Tongue (tissue), 2 donors: Measurements from ENCODE around the gene PPARG. TPM values are rescaled to one million over a fixed set of nuclear protein-coding genes. Genes with fewer than 3 reads are reported as not detected.
A peak's percentile ranks its signal among the peaks of the same experiment; 100 is the strongest.
"Not testable (repeated sequence)": the region's sequence is repeated elsewhere in the genome, so short reads cannot be mapped to it uniquely, and the experiment has no call there.

Source experiments
- DNase-seq: peaks from one replicate; pipeline ENCODE4 v3.0.0-alpha.2; 2015
- total RNA-seq: library from RNA; depleted of rRNA; stranded (reverse); fragments of >200 nt; gene quantifications from one replicate; pipeline ENCODE4 v1.2.3, GENCODE V29; 2014

Gene PPARG
- total RNA-seq, 1 donor from 2014 or later = 8.2 TPM

DNA sequence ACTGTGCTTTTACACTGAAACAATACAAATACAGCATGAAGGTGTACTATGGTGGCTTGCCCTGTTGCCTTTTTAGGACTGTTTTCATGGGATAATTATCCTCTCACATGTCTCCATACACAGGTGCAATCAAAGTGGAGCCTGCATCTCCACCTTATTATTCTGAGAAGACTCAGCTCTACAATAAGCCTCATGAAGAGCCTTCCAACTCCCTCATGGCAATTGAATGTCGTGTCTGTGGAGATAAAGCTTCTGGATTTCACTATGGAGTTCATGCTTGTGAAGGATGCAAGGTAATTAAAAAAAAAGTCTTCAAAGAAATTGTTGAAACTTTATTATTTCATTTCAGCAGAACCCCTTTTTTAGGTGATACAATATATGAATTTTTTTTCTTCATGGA is 92.3 kb downstream of the PPARG start:
- no peak for DNase-seq

DNA sequence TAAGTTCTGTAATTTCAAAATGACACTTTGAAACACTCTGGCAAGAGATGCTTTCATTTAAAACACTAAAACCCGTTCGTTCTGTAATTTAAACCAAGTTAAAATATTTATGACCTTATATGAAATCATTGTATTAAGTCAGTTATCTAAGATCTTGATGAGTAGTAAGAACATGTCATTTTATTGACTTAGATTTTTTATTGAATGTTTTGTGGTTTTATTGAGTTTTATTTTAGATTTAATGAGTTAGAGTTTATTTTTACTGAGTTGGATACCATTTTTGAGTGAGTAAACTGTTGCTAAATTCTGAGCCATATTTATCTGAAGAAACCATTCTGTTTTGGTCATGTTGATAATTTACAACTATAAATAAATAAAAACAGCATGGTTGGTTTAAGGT is 94.3 kb downstream of the PPARG start:
- DNase-seq = no peak

DNA sequence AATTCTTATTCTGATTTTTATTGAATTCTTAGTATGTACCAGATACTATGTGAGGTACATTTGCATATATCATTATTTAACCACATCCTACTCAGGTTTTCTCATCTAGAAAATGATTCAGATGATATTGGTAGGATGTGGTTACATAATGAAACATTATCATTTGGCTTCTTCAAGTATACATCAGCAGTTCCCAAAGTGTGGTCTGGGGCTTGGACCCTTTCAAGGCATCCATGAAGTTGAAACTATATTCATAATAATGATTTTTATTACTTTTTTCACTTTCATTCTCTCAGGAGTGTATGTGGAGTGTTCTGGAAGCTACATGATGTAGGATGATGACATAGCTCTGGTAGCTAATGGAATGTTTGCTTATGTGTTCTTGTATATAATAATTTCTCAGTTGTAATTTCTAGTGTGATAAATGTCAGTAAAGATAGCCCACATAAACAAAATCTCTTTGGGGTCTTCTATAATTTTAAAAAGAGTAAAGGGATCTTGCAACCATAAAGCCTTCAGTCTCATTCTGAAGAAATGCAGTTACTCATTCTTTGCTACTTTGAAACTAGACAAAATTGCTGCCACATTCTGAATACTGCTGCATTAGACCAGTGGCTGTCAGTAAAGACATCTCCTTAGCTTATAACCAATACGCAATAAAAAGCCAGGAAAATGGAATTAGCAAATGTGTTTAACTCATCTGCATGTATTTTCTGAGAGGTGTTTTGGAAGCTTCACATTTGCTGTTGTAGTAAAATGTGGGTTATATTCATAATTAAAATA is 95.8 kb downstream of the PPARG start:
- DNase-seq = no peak

DNA sequence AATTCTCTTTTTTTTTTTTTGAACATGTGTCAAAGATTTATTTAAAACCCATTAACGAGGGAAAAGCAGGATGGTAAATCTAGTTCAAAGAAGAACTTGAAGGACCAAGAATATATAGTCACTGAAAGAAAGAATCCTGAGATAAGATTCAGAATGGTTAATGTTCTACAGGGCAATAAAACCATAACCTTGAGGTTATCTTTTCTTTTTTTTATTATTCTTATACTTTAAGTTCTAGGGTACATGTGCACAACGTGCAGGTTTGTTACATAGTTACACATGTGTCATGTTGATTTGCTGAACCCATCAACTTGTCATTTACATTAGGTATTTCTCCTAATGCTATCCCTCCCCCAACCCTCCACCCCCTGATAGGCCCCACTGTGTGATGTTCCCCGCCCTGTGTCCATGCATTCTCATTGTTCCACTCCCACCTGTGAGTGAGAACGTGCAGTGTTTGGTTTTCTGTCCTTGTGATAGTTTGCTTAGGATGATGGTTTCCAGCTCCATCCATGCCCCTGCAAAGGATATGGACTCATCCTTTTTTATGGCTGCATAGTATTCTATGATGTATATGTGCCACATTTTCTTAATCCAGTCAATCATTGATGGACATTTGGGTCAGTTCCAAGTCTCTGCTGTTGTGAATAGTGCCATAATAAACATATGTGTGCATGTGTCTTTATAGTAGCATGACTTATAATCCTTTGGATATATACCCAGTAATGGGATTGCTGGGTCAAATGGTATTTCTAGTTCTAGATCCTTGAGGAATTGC is 97.8 kb downstream of the PPARG start:
- DNase-seq = not testable (repeated sequence)

DNA sequence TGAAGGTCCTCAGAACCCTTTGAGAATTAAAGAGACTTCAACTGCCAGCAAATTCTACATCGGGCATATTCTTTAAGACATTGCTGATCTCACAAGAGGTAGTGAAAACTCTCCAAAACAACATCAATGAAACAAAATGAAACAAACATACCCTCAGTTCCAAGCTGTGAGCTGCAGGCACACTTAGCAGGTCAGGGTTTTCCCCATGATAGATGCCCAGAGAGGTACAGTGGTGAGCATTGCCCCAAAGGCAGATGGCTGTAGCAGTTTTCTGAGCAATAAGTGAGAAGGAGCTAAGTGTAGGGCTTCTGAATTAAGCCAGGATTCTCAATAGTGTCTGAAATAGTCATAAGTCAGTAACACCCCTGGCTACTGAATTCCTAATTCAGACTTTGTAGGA is 99.3 kb downstream of the PPARG start:
- no peak for DNase-seq

DNA sequence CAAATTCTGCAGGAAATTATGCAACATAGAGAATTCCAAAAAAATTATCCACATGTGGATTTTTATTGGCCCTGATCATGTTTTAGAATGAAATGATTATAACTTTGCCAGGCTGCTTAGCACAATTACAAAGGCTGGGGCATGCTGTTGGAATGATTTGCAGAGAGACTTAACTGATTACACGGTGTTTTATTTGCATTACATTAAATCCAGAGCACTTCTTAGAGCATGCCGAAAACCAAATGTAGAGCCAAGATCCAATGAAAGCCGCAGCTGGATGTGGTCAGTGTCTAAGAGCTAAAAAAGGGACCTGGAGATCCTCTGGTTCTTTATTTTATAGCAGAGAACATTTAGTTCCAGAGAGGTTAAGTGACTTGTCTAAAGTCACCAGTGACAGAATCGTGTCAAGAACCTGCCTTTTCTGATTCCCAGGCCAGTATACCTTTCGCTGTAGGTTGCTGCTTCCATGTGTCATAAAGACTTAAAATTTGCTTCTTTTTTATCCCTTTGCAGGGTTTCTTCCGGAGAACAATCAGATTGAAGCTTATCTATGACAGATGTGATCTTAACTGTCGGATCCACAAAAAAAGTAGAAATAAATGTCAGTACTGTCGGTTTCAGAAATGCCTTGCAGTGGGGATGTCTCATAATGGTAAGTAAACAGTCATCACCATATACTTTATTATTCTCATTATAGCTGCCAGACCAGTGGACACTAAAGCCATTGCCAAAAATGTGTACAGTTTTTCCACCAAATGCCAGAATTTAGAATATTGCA is 103.4 kb downstream of the PPARG start:
- DNase-seq = peak; percentile 87

DNA sequence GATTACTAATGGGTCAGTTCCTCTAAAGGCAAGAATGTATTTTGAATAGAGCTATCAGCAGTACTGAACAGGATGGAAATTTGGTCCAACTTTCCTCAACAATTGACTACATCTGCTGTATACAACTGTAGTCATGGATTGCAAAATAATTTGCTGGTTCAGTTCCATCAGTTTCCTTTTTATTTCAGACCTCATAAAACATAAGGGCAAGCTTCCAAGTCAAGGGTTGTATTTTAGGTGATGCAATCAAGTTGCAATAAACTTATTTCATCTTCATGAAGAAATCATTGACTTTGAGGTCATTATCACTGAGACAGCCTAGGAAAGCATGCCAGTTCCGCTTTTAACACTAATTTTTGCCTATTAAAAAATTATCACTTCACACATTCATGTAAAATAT is 105.0 kb downstream of the PPARG start:
- DNase-seq = peak; percentile 36

DNA sequence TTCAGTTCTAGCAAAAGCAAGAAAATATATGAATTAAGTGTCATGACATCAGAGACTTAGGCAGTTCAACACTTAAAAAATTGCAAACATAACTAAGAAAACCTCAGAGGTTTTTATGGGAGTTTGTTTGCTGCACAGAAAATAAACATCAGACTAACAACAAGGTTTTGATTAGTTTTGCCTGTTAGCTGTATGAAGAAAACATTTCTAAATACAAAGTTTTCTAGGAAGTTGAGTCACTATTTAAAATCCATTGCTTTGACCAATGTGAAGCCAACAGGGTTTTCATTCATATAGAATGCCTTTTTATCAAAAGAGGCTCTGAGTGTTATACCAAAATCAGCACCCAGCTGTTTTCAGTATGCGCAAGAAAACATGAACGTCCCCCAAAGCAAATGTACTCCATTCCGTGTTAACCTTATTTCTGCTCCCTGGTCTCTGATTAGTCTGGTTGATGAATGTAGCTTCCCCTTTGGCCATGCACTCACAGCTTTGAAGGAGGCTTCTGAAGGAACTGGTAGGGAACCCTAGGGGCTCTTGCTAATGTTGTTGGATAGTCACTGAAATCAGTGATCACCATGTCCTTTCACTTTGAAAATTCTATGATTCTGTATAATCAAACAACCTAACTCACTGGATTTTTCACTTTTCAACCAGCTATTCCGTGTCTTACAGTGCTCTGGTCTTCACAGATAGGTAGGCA is 105.8 kb downstream of the PPARG start:
- DNase-seq = no peak

DNA sequence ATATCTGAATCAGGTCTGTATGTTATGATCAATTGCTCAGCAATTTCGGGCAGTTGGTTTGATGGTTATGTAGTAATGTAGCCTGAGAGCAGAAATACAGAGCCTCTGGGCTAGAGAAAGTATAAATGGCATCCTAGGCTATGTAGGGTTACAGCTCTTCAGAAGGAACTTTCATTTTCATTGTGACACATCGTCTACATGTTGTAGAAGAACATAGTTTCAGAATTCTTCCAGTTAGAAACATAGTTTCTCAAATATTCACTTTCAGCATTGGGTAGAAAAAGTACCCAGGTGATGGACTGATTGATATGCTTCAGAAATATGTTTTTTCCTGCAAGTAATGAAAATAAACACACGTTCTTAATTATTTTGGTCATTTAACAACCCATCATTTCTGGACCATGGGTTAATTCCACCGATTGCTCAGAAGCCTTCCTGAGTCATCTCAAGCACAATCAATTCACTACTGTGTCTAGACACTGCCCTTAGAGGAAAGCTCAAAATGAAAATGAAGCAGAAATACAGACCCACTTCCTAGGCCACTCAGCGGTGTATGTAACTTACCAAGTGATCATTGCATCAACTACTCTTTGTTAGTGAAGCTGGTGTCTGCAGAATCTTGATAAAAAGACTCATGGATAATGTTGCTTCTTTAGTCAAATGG is 106.6 kb downstream of the PPARG start:
- DNase-seq = no peak

DNA sequence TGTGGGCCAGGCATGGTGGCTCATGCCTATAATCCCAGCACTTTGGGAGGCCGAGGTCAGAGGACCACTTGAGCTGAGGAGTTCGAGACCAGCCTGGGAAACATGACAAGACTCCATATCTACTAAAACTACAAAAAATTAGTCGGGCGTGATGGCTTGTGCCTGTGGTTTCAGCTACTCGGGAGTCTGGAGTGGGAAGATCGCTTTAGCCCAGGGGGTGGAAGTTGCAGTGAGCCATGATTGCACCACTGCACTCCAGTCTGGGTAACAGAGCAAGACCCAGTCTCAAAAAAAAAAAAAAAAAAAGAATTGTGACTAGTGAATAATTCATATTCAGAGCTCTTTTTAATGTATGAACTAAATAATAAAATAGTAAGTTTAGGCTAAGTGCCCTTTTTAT is 107.6 kb downstream of the PPARG start:
- no peak for DNase-seq

DNA sequence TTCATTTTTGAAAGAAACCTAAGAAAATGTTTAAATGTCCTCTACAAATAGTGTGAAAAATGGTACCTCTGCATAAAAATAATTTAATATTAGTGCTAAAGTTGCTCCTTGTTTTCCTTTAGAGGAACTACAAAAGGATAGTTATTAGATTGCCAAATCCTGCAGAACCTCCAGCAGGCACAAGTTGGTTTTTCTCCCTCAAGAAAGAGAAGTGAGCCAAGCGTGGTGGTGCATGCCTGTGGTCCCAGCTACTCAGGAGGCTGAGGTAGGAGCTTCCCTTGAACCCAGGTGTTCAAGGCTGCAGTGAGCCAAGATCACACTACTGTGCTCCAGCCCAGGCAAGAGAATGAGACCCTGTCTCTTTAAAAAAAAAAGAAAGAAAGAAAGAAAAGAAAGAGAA is 110.4 kb downstream of the PPARG start:
- no peak for DNase-seq

DNA sequence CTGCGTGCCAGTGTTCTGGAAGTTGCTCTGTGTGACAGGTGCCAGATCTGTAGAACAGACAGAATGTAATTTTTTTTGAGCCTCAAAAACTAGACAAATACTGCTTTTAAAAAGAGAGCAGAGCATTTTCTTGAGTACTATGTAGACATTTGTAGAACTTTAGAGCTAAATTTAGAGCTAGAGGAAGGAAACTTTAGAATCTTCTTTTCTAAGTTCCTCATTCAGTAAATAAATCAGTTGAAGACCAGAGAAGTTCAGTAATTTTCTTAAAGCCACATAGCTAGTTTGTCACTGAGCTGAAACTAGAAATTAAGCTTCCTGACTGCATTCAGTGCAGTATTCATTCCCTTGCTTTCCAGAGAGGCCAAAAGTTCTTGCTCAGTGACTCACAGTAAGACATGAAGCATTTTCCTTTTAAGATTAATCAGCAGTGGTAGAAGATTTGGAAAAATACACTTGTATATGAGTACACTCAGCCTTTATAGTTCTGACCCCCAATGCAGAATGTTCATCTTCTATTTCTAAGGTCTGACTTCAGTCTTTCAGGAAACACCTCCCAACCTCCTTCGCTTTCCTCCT is 111.8 kb downstream of the PPARG start:
- no peak for DNase-seq

DNA sequence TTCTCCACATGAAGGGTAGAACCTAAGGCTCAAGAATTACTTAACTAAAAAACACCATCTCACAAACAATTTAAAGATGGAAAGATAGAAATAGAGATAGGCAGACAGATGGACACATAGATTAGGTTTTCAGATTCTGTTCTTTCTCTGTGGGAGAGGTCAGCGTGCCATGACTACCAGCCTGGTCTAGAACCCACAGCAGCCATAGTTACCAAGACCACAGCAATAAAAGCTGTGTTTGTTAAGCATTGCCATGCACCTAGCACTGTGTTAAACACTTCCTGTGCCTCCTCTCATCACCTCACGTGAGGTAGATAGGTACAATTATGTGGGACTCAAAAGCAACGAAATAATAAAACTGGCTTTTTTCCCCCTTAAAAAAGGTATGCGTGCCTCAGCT is 112.3 kb downstream of the PPARG start:
- no peak for DNase-seq

DNA sequence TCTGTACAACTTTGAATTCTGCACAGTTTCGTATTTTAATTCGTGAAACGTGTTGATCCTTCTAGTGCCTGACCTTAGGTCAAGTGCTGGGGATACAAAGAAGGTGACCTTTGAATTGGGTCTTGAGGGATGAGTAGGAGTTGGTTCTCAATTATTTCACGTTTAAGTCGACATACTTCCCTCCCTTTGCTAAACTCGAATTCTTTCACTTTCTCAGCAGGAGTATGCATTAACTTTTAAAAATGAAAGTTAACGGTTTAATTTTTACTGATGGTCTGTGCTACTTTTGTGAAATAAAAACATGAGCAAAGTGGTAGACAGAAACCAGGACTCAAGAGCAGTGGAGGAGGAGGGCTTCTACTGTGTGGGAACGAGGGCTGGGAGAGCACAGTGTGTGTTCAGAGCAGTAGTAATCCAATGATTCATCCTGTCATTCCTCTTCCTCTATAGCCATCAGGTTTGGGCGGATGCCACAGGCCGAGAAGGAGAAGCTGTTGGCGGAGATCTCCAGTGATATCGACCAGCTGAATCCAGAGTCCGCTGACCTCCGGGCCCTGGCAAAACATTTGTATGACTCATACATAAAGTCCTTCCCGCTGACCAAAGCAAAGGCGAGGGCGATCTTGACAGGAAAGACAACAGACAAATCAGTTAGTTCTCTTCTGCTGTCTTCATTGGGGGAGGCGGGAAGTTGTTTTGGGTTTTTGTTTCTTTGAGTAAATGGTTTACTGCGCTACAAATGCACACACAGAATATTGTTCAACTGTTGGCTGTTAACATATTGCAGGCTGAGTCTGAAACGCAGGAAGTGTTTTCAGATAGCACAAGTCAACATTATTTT is 116.8 kb downstream of the PPARG start:
- DNase-seq = no peak

DNA sequence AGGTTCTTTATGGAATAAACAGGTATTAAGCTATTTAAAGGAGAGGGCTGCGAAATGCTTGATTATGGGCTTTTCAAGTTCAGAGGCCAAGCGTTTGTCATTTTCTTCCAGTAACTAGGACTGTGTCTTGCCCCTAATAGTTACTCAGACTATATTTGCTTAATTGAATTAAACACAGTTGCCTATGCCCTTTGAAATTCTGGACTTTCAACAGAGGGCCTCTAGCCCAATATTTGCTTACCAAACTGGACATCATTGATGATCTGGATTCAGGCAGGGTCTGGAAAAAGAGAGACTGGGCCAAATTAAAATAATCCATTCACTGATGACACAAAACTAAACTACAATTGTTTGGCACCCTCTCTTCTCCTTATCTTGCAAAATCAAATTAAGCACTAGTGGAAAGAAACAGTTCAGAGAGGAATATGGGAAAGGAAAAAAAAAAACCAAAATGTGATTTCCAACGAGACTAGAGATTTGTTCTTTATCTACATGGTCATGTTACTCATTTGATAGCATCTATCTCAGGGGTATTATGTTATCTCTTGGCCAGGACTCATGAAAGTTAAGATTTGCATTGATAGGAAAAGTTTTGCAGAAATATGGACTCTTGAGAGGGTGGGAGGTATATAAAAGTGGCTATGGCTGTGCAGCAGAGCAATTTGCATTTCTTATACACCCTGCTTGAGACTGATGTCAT is 120.3 kb downstream of the PPARG start:
- DNase-seq = no peak

DNA sequence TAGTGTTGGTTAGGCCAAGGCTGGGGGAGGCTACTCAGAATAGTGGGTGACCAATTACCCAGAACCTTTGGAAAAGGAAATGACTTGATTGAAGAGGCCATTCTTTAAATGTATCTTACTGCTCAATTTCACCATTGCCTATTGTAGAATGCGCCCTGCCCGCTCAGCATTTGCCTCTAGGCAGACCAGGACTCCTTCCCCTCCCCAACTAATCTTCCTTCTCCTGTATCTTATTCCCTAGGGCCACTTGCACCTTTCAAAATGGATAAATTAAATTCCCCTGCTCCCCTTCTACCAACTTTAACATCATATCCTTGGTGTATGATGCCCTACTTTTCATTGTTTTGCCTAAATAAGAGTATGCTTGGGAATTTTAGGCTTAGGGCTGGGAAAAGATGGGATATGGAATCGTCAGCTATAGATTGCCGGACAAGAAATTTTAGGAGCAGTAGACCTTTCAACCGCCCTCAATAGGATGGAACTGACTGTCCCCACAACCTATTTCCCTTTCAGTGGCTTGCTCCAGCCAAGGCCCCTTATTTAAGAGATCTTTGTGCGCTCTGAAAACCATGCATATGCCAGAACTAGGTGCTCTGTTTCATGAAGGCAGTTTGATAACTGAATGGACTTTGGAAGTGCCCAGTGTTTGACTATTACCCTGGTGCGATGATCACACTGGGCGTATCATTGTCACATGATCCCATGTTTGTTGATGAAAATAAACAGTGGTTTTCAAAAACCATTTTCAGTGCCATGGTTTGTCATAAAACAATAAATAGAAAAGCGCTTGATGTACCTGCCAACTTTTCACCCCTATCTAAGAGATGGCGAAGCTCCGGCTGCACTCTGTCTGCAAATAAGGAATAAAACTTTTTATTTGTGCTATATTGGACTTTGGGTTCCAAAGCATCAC is 121.1 kb downstream of the PPARG start:
- no peak for DNase-seq

DNA sequence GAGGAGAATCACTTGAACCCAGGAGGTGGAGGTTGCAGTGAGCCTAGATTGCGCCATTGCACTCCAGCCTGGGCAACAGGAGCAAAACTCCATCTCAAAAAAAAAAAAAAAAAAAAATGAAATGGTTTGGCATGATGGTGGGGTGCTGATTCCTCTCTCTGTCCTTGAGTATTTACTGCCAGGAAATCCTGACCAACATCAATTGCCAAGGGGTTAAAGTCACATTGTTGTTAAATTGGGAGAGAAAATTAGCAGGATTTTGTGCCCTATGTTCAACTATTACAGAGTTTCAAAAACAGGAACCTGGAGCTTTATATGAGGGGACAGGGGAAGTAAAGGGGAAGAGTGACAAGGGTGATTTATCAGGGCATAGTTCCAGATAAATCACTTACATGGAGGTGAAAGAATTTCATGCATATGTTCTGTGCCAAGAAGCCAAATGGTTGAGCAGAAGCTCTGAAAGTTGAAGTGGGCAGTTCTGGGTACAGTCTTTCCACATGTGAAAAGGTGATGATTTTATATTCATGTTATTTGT is 124.9 kb downstream of the PPARG start:
- DNase-seq = no peak

DNA sequence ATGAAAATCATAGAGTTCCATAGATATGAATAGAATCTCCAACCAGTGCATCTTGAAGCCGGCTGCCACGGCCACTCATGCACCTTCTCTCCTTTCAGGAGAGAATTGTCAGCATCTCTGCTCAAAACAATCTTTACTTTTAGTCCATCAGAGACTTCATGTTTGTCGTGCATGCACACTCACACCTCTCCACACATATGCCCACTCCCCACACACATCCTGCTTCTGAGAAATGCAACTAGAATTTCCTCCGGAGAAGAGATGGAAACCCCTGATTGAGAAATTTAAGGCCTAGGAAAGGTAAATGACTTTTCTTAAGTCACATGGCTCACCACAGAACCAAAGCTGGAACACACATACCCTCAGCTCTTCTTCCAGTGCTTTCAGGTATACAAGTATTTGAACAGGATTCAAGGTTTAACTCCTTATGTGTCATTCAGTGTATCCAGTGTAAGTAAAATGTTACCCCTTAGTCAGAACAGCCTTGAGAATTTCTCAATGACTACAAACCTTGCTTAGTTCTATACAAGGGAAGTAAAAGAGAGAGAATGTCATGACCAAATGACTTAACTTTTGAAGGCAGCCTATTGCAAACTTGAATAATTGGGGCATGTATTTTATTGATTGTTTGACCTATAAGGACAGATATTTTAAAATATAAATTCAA is 126.3 kb downstream of the PPARG start:
- DNase-seq = no peak
